Right lobe of liver (tissue), 4 donors: ENCODE data around the gene CPEB4.

ENCODE experiments used
- POLR2A ChIP-seq: fragments of 450-650 bp; IDR thresholded peaks from one replicate; pipeline ENCODE4 v1.6.1; 2017; ENCODE audit warnings: antibody characterized with exemption, mild to moderate bottlenecking
- TF ChIP-seq, protein P1 (sequence below), 4 donors: fragments of 200-600 bp in 3 of 4; fragments of 450-650 bp in 1 of 4; IDR thresholded peaks; one replicate each; pipeline versions ENCODE4 v1.5.1 to v1.8.0; 2016 to 2022; ENCODE audit warnings: antibody characterized with exemption in 4 of 4, mild to moderate bottlenecking in 2 of 4
- donor health status: DM: no; HTN: no; CAD: no.
- donor health status: DM: no; HTN: no; CAD: no.
- donor health status: DM: no; HTN: yes; CAD: no.

DNA sequence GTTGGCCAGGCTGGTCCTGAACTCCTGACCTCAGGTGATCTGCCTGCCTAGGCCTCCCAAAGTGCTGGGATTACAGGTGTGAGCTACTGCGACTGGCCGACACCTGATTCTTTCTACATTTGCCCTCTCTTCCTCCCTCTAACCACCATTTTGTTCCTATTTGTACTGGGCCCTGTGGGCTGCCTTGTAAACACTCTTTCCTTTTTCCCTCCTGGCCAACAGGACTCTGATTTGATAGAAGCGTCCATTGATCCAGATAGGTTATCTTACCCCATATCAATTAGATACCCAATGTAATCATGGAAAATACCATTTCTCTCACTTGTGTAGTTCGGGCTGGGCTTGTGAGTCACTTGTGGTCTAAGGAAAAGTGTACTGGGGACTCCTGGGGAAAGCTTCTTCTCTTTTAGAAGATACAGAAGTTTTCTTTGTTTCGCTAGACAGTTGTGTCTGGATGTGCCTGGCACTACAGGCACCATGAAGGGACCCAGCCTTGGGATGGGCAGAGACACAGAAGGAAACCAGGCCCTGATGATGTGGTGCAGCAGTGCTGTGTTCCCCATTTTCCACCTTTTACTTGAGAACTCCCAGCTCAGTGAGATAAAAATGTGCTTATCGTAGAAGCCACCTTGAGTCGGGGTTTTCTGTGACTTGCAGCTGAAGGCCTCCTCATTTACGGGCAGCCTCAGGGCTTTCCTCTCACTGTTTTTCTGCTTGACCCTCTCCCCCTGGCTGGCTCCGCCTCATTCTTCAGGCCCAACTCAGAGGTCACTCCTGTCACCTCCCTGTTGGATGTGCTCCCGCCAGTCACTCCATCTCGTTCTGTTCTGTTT lies 32.8 kb upstream of the CPEB4 start:
- TF ChIP-seq, protein P1, sequence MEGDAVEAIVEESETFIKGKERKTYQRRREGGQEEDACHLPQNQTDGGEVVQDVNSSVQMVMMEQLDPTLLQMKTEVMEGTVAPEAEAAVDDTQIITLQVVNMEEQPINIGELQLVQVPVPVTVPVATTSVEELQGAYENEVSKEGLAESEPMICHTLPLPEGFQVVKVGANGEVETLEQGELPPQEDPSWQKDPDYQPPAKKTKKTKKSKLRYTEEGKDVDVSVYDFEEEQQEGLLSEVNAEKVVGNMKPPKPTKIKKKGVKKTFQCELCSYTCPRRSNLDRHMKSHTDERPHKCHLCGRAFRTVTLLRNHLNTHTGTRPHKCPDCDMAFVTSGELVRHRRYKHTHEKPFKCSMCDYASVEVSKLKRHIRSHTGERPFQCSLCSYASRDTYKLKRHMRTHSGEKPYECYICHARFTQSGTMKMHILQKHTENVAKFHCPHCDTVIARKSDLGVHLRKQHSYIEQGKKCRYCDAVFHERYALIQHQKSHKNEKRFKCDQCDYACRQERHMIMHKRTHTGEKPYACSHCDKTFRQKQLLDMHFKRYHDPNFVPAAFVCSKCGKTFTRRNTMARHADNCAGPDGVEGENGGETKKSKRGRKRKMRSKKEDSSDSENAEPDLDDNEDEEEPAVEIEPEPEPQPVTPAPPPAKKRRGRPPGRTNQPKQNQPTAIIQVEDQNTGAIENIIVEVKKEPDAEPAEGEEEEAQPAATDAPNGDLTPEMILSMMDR (IDR thresholded peaks at IDR 0.05), result no peak
- TF ChIP-seq POLR2A, result no peak
